GM12891 (cell line): ENCODE measurements around the gene HMGCL.
"Not testable (repeated sequence)": the region's sequence is repeated elsewhere in the genome, so short reads cannot be mapped to it uniquely, and the experiment has no call there.

Experiments
- DNase-seq: peaks from one replicate; pipeline ENCODE4 v3.0.0; 2011; ENCODE audit warnings: low spot score; ENCODE audit not compliant: insufficient read length
- FAIRE-seq: peaks from 2 replicates; lab custom pipeline; 2011; peaks lifted over from hg19 to GRCh38; lab: Jason Lieb, UNC
- PAX5 ChIP-seq: IDR thresholded peaks from 2 replicates; pipeline ENCODE4 v1.6.1; 2011; ENCODE audit warnings: low read length, moderate library complexity, mild to moderate bottlenecking; ENCODE audit not compliant: insufficient read depth, severe bottlenecking
- POLR2A ChIP-seq: IDR thresholded peaks from 2 replicates; pipeline ENCODE4 v1.6.1; 2011; ENCODE audit warnings: low read depth, low read length, control low read depth
- POLR2AphosphoS5 ChIP-seq: IDR thresholded peaks from 2 replicates; pipeline ENCODE4 v1.6.1; 2011; ENCODE audit warnings: low read depth, low read length, control low read depth
- POU2F2 ChIP-seq: IDR thresholded peaks from 2 replicates; pipeline ENCODE4 v1.6.1; 2011; ENCODE audit warnings: low read depth, mild to moderate bottlenecking, control low read depth, low read length, moderate library complexity
- SPI1 ChIP-seq: IDR thresholded peaks from 2 replicates; pipeline ENCODE4 v1.6.1; 2011; ENCODE audit warnings: low read depth, low read length, control low read depth
- TAF1 ChIP-seq: IDR thresholded peaks from 2 replicates; pipeline ENCODE4 v1.6.1; 2011; ENCODE audit warnings: low read depth, low read length, control low read depth

Gene HMGCL

DNA sequence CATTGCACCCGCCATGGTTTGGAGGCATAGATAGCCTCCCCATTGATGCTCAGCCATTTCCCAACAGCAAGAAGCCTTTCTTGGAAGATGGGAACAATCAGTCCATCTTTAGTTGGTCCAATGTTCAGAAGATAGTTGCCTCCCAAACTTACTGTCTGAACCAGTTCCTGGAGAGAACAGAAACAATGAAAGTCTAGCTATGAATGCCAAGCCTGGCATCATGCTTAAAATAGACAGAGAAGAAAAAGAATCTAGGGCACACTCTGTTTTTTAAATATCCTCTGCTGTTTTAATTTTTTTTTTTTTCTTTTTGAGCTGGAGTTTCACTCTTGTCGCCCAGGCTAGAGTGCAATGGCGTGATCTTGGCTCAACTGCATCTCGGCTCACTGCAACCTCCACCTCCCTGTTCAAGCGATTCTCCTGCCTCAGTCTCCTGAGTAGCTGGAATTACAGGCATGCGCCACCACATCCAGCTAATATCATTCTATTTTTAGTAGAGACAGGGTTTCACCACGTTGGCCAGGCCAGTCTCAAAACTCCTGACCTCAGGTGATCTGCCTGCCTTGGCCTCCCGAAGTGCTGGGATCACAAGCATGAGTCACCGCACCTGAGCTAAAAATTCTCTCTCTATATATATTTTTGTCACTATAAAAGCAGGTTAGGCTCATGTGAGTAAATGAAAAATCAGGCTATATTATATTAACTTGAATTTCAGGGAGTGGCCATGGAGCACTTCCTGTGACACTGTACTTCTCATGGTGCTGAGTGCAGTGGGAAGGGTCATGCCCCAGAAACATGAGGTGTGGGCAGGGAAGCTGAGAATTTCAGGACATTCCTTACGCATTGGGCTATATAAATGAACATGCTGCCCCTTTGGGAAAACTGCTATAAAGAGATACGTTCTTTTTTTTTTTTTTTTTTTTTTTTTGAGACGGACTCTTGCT is 23.7 kb upstream of the HMGCL start:
- DNase-seq (no peak), FAIRE-seq (no peak)
- TF ChIP-seq PAX5 (no peak), SPI1 (no peak), POLR2A (no peak), TAF1 (no peak), POLR2AphosphoS5 (no peak), POU2F2 (no peak)

DNA sequence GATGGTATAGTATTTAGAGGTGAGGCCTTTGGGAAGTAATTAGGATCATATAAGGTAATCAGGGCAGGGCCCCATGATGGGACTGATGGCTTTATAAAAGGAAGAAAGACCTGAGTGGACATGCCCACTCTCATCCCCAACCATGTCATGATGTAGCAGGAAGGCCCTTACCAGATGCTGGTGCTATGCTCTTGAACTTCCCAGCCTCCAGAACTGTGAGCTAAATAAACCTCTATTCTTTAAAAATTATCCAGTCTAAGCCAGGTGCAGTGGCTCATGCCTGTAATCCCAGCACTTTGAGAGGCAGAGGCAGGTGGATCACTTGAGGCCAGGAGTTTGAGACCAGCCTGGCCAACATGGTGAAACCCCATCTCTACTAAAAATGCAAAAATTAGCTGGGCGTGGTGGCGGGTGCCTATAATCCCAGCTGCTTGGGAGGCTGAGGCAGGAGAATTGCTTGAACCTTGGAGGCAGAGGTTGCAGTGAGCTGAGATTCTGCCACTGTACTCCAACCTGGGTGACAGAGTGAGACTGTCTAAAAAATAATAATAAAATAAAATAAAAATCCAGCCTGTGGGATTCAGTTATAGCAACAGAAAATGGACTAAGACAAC is 22.4 kb upstream of the HMGCL start:
- FAIRE-seq, DNase-seq: not testable (repeated sequence)

DNA sequence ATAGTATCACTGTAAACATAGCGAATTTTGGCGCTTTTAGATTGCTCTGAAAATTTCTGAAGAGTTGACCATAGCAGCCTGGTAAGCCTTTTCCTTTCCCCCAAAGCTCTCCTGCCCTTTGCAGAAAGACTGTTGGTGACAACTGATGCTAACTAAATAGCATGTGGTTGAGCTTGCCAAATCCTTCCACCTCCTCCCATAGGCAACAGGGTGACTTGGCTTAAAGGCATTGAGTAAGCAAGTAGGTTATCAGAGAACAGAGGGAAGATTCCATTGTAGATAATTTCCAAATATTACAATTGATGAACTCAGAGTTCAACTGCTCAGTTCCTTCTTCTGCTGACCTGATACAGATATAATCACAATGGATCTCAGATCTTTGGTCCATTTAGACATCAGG is 19.9 kb upstream of the HMGCL start:
- no peak for TF ChIP-seq SPI1
- TF ChIP-seq TAF1, result no peak
- TF ChIP-seq POLR2AphosphoS5, result no peak
- TF ChIP-seq PAX5, result no peak
- no peak for TF ChIP-seq POLR2A
- no peak for TF ChIP-seq POU2F2
- no peak for DNase-seq
- no peak for FAIRE-seq

DNA sequence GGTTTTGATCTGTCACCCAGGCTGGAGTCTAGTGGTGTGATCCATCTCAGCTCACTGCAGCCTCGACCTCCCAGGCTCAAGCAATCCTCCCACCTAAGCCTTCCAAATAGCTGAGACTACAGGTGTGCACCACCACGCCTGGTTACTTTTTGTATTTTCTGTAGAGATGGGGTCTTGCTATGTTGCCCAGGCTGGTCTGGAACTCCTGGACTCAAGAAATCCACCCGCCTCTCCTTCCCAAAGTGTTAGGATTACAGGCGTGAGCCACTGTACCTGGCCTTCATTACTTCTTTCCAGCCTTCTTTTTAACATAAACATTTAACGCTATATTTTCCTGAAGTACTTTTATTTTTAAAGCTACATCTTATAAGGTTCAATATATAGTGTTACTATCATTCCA is 18.4 kb upstream of the HMGCL start:
- no peak for FAIRE-seq
- DNase-seq, result no peak
- no peak for TF ChIP-seq POLR2A
- TF ChIP-seq TAF1, result no peak
- TF ChIP-seq POU2F2, result no peak
- no peak for TF ChIP-seq POLR2AphosphoS5
- TF ChIP-seq SPI1, result no peak
- TF ChIP-seq PAX5, result no peak

DNA sequence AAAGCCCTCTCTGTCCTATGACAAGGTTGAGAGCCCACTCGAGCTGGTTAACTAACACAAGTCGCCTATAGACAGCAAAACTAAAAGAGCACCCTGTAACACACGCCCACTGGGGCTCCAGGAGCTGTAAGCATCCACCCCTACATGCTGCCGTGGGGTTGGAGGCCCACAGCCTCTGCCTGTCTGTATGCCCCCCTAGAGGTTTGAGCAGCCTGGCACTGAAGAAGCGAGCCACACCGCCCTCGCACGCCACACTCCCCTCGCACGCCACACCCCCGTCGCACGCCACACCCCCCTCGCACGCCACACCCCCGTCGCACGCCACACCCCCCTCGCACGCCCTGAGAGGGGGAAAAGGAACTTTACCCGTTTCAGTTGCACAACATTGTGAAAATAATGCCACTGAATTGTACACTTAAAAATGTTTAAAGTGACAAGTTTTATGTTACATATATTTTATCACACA is 13.2 kb upstream of the HMGCL start:
- FAIRE-seq (peak; percentile 94), DNase-seq (peak; percentile 71)
- TF ChIP-seq PAX5 (no peak), POLR2A (no peak), TAF1 (no peak), SPI1 (no peak)

DNA sequence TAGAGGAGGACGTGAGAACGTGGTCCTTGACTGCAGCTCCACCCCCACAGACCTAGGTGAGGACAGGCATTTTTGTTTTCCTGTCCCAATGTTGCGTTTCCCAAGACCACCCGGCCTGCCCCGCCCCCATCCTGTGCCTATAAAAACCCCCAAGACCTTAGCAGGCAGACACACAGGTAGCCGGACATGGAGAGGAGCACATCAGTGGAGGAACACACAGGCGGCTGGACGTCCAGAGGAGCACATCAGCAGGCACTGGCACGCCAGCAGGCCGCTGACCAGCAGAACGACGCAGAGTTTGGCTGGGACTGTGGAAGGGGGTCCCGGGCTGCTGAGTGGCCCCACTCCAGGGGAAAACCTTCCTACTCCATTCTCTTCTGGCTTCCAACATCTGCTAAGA is 12.7 kb upstream of the HMGCL start:
- no peak for FAIRE-seq
- DNase-seq, result no peak
- no peak for TF ChIP-seq POLR2AphosphoS5
- TF ChIP-seq SPI1, result no peak
- no peak for TF ChIP-seq POLR2A
- TF ChIP-seq TAF1, result no peak
- TF ChIP-seq PAX5, result no peak
- TF ChIP-seq POU2F2, result no peak

DNA sequence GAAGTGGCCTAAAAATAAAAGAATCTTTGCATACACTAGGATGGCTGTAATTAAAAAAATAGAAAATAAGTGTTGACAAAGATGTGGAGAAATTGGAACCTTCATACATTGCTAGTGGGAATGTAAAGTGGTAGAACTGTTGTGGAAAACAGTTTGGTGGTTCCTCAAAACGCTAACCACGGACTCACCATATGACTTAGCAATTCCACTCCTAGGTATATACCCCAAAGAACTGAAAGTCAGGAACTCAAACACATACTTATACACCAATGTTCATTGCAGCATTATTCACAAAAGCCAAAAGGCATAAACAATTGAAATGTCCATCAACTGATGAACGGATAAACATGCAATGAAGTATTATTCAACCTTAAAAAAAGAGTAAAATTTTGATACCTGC is 10.8 kb upstream of the HMGCL start:
- no peak for TF ChIP-seq POU2F2
- TF ChIP-seq TAF1, result no peak
- no peak for TF ChIP-seq PAX5
- TF ChIP-seq POLR2AphosphoS5, result no peak
- TF ChIP-seq SPI1, result peak; percentile 46
- no peak for TF ChIP-seq POLR2A
- no peak for FAIRE-seq
- DNase-seq, result no peak

DNA sequence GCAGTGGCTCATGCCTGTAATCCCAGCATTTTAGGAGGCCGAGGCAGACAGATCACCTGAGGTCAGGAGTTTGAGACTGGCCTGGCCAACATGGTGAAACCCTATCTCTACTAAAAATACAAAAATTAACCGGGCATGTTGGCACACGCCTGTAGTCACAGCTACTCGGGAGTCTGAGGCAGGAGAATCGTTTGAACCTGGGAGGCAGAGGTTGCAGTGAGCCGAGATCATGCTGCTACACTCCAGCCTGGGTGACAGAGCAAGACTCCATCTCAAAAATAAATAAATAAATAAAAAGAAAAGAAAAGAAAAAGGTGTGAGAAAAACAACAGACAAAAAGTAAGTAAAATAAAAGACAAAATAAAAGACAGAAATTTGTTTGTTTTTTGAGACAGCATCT is 8.9 kb upstream of the HMGCL start:
- DNase-seq, FAIRE-seq: not testable (repeated sequence)

DNA sequence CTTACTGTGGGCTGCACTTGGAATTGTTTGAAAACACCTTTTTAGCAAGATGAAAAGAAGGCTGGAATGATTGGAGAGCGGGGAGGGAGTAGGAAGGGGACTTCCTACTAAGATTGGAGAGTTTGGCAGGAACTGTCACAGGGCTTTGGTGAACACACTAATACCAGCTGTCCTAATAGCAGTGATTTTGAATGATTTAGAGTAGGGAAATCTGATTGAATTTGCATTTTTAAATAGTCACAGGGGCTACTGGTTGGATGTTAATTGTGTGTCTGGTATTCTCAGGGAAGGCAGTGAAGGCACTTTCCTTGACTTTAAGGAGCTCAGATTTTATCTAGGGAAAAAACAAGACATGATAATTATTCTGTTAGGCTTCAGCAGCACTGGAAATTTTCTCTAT is 2.5 kb upstream of the HMGCL start:
- DNase-seq, result no peak
- TF ChIP-seq SPI1 (no peak), POU2F2 (no peak)
- FAIRE-seq, result no peak

DNA sequence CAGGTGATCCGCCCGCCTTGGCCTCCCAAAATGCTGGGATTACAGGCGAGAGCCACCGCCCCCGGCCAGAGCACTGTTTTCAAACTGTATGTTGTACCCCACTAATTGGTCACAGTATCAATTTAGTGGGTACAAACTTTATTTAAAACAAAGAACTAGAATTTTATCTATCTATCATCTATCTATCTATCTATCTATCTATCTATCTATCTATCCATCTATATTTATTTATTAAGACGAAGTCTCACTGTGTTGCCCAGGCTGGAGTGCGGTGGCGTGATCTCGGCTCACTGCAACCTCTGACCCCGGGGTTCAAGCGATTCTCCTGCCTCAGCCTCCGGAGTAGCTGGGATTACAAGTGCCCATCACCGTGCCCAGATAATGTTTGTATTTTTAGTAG is 1.4 kb upstream of the HMGCL start:
- DNase-seq, FAIRE-seq: not testable (repeated sequence)
